ENCODE results near the gene UCP3. TPM values are rescaled to one million over a fixed set of nuclear protein-coding genes. Genes with fewer than 3 reads are reported as not detected.

The UCP3 gene
- total and polyA plus RNA-seq, 7 donors = 0.23 to 2.8 (median 1.0) TPM; not detected in 1

- Histone ChIP-seq H3K36me3 (peaks cover 0 to 42% (median 8%) of the 10 kb centered on the region in 4 donors), H3K27ac (no peak overlapping the region), H3K4me1 (no peaks in the 10 kb centered on the region), H3K9me3 (no peaks in the 10 kb centered on the region), H3K4me3 (no peak overlapping the region), H3K27me3 (no peaks in the 10 kb centered on the region)
- intact Hi-C loops (cut with DNase I) = no loop called here
- WGBS, 2 donors = 84 to 91% methylated on average over 6 of the region's 6 CpGs
- peak; percentile 45 for DNase-seq
- TF ChIP-seq POLR2AphosphoS5 (IDR thresholded peaks at IDR 0.05) (no peak), EP300 (IDR thresholded peaks at IDR 0.05) (no peak), POLR2A (IDR thresholded peaks at IDR 0.05) (no peak), CTCF (IDR thresholded peaks at IDR 0.05) (no peak)
Observed at GRCh38 chr11:73975479-73975757, 33.5 kb downstream of the UCP3 start.

GRCh38 chr11:73974604-73975478 is 34.0 kb downstream of the UCP3 start:
- peak overlapping the region in 1 of 4 donors; percentile 38 for H3K27ac ChIP-seq
- TF ChIP-seq CTCF (IDR thresholded peaks at IDR 0.05) (no peak), POLR2AphosphoS5 (IDR thresholded peaks at IDR 0.05) (no peak), EP300 (IDR thresholded peaks at IDR 0.05) (no peak)
- no peaks in the 10 kb centered on the region for H3K4me1 ChIP-seq
- 90 to 93% methylated on average over 13 of the region's 13 CpGs for WGBS, 2 donors
- no peaks in the 10 kb centered on the region for H3K9me3 ChIP-seq
- H3K27me3 ChIP-seq = no peaks in the 10 kb centered on the region
- intact Hi-C loops (cut with DNase I) = no loop called here
- peak; percentile 32 for DNase-seq
- H3K36me3 ChIP-seq = peaks cover 0 to 42% (median 8%) of the 10 kb centered on the region in 4 donors
- no peak overlapping the region for H3K4me3 ChIP-seq

- Histone ChIP-seq H3K27me3 (no peaks in the 10 kb centered on the region), H3K4me1 (no peaks in the 10 kb centered on the region), H3K4me3 (no peak overlapping the region), H3K27ac (peak overlapping the region in 1 of 4 donors; percentile 42), H3K9me3 (no peaks in the 10 kb centered on the region), H3K36me3 (peaks cover 0 to 35% (median 5%) of the 10 kb centered on the region in 4 donors)
- 62 to 79% methylated on average over 11 of the region's 11 CpGs for WGBS, 2 donors
- TF ChIP-seq CTCF (IDR thresholded peaks at IDR 0.05) (no peak), EP300 (IDR thresholded peaks at IDR 0.05) (no peak), POLR2AphosphoS5 (IDR thresholded peaks at IDR 0.05) (no peak), POLR2A (IDR thresholded peaks at IDR 0.05) (no peak)
- intact Hi-C loops (cut with DNase I) = no loop called here
- peak; percentile 44 for DNase-seq
Observed at GRCh38 chr11:73972620-73973449, 36.0 kb downstream of the UCP3 start.

- Histone ChIP-seq H3K9me3 (no peaks in the 10 kb centered on the region), H3K36me3 (peaks cover 0 to 28% (median 4%) of the 10 kb centered on the region in 4 donors), H3K4me3 (no peak overlapping the region), H3K4me1 (no peaks in the 10 kb centered on the region), H3K27me3 (no peaks in the 10 kb centered on the region), H3K27ac (no peak overlapping the region)
- WGBS, 2 donors = 75 to 76% methylated on average over 1 of the region's 1 CpG
- DNase-seq = peak; percentile 25
- TF ChIP-seq CTCF (IDR thresholded peaks at IDR 0.05) = no peak
- TF ChIP-seq POLR2AphosphoS5 (IDR thresholded peaks at IDR 0.05) = no peak
- no peak for TF ChIP-seq EP300 (IDR thresholded peaks at IDR 0.05)
- no peak for TF ChIP-seq POLR2A (IDR thresholded peaks at IDR 0.05)
- intact Hi-C loops (cut with DNase I) = no loop called here
Observed at GRCh38 chr11:73972187-73972586, 36.7 kb downstream of the UCP3 start.
